Measurements from ENCODE around the gene MLST8.

GRCh38 chr16:2190002-2190658, 15.1 kb upstream of the MLST8 start:
- TF ChIP-seq LEF1 (IDR thresholded peaks at IDR 0.05; ENCODE audit: borderline replicate concordance) (no peak), BHLHE40 (IDR thresholded peaks at IDR 0.05; ENCODE audit: borderline replicate concordance) (no peak), SP1 (IDR thresholded peaks at IDR 0.05) (no peak), HDGF (IDR thresholded peaks at IDR 0.05; ENCODE audit: borderline replicate concordance) (no peak), NFRKB (IDR thresholded peaks at IDR 0.05) (no peak), ELF4 (IDR thresholded peaks at IDR 0.05) (no peak), PKNOX1 (IDR thresholded peaks at IDR 0.05) (no peak), FOXM1 (IDR thresholded peaks at IDR 0.05; ENCODE audit: borderline replicate concordance) (no peak)
